ENCODE data around the gene CMPK1. TPM values are rescaled to one million over a fixed set of nuclear protein-coding genes. Genes with fewer than 3 reads are reported as not detected.

The CMPK1 gene
- total and polyA plus RNA-seq, 12 donors = 41.4 to 81.5 (median 74.7) TPM

GRCh38 chr1:47410068-47410455 lies 76.5 kb downstream of the CMPK1 start:
- 57 to 65% methylated on average over 3 of the region's 3 CpGs for WGBS, 2 donors
- intact Hi-C loops (cut with DNase I) = loop anchor here in 1 of 10 donors (10.0 kb wide), 1 partner anchor 225 kb away; no protein-coding TSS in a partner anchor

GRCh38 chr1:47411436-47411835 lies 77.8 kb downstream of the CMPK1 start:
- peaks cover under 1 to 46% (median 28%) of the 10 kb centered on the region in 7 donors for H3K27me3 ChIP-seq
- intact Hi-C loops (cut with DNase I) = loop anchor here in 1 of 10 donors (10.0 kb wide), 1 partner anchor 227 kb away; no protein-coding TSS in a partner anchor
- H3K4me1 ChIP-seq = peaks cover 0 to 8% (median 3%) of the 10 kb centered on the region in 9 donors
- H3K9me3 ChIP-seq = no peaks in the 10 kb centered on the region
- H3K4me3 ChIP-seq = no peak overlapping the region
- H3K36me3 ChIP-seq = no peaks in the 10 kb centered on the region
- no peak overlapping the region for H3K27ac ChIP-seq
- no peak for DNase-seq
- TF ChIP-seq CTCF (IDR thresholded peaks at IDR 0.05) = no peak
- WGBS, 2 donors = 51 to 59% methylated on average over 2 of the region's 2 CpGs
- ATAC-seq = no peak

More at GRCh38 chr1:47410068-47410455, 76.5 kb downstream of the CMPK1 start:
- DNase-seq = no peak
- H3K9me3 ChIP-seq = no peaks in the 10 kb centered on the region
- peaks cover 0 to 36% (median 22%) of the 10 kb centered on the region in 7 donors for H3K27me3 ChIP-seq
- H3K4me1 ChIP-seq = peaks cover 0 to 8% (median 3%) of the 10 kb centered on the region in 9 donors
- H3K36me3 ChIP-seq = no peaks in the 10 kb centered on the region
- no peak overlapping the region for H3K4me3 ChIP-seq
- TF ChIP-seq CTCF (IDR thresholded peaks at IDR 0.05) = no peak
- ATAC-seq = no peak
- H3K27ac ChIP-seq = no peak overlapping the region

GRCh38 chr1:47412437-47412836 lies 78.8 kb downstream of the CMPK1 start:
- intact Hi-C loops (cut with DNase I) = loop anchor here in 1 of 10 donors (10.0 kb wide), 1 partner anchor 228 kb away; no protein-coding TSS in a partner anchor
- 93% methylated on average over 14 of the region's 14 CpGs for WGBS, 2 donors
- H3K4me1 ChIP-seq = peaks cover 0 to 8% (median 3%) of the 10 kb centered on the region in 9 donors
- no peak for TF ChIP-seq CTCF (IDR thresholded peaks at IDR 0.05)
- ATAC-seq (no peak), DNase-seq (no peak)
- H3K27me3 ChIP-seq = peaks cover 10 to 52% (median 29%) of the 10 kb centered on the region in 7 donors
- no peak overlapping the region for H3K27ac ChIP-seq
- H3K4me3 ChIP-seq = no peak overlapping the region
- H3K36me3 ChIP-seq = no peaks in the 10 kb centered on the region
- H3K9me3 ChIP-seq = no peaks in the 10 kb centered on the region

- TF ChIP-seq CTCF (IDR thresholded peaks at IDR 0.05) = no peak
- Histone ChIP-seq H3K9me3 (no peaks in the 10 kb centered on the region), H3K4me1 (peaks cover 0 to 3% (median 0%) of the 10 kb centered on the region in 9 donors), H3K27me3 (peaks cover 13 to 80% (median 61%) of the 10 kb centered on the region in 7 donors), H3K36me3 (no peaks in the 10 kb centered on the region), H3K27ac (no peak within 1 kb of the TSS), H3K4me3 (peak within 1 kb of the TSS in 8 of 10 donors; percentile 17 to 40 (median 26))
- 21 to 39% methylated on average over 9 to 21 of the region's 21 CpGs for WGBS, 2 donors
- no peak for ATAC-seq
- intact Hi-C loops (cut with DNase I) = loop anchor here in 1 of 10 donors (10.0 kb wide), 1 partner anchor 231 kb away; no protein-coding TSS in a partner anchor
- DNase-seq = no peak
Observed at GRCh38 chr1:47415728-47416318, 82.2 kb downstream of the CMPK1 start, which contains the start of gene FOXE3. Gene FOXE3 (plus strand): TSS chr1:47416285. CDS start chr1:47416316, 31 bp downstream.

Measured in heart right ventricle (tissue), 16 donors.